Calu3 (cell line): ENCODE results near the gene APIP. TPM values are rescaled to one million over a fixed set of nuclear protein-coding genes. Genes with fewer than 3 reads are reported as not detected.
A peak's percentile ranks its signal among the peaks of the same experiment; 100 is the strongest.

Experiments used
- BruUV-seq: library from RNA; stranded (reverse); fragments of 400-500 nt; replicated peaks from 2 replicates; lab custom pipeline; 2021; lab: Mats Ljungman, UMichigan
- CTCF ChIA-PET: fragments of 300-600 bp; sonication (Branson Sonifier 250); formaldehyde crosslinking; loops from one replicate; lab custom pipeline; 2022; ENCODE audit warnings: antibody characterized with exemption; lab: Charles Lee
- DNase-seq: peaks from one replicate; pipeline ENCODE4 v3.0.0; 2022
- H3K27ac Mint-ChIP-seq: one replicate; pipeline ENCODE4 v1.8.0; 2022; ENCODE audit warnings: mixed read lengths; ENCODE audit not compliant: unreplicated experiment
- H3K27me3 Mint-ChIP-seq: one replicate; pipeline ENCODE4 v1.8.0; 2022; ENCODE audit warnings: mixed read lengths; ENCODE audit not compliant: unreplicated experiment
- H3K36me3 Mint-ChIP-seq: one replicate; pipeline ENCODE4 v1.8.0; 2022; ENCODE audit warnings: mild to moderate bottlenecking, moderate library complexity, mixed read lengths; ENCODE audit not compliant: insufficient read depth, unreplicated experiment
- H3K4me1 Mint-ChIP-seq: one replicate; pipeline ENCODE4 v1.8.0; 2022; ENCODE audit warnings: mild to moderate bottlenecking, low read depth, mixed read lengths; ENCODE audit not compliant: unreplicated experiment
- H3K4me3 Mint-ChIP-seq: one replicate; pipeline ENCODE4 v1.8.0; 2022; ENCODE audit warnings: mild to moderate bottlenecking, low read depth, moderate library complexity, mixed read lengths; ENCODE audit not compliant: unreplicated experiment
- H3K9me3 Mint-ChIP-seq: one replicate; pipeline ENCODE4 v1.8.0; 2022; ENCODE audit warnings: low read depth, mixed read lengths; ENCODE audit not compliant: unreplicated experiment
- intact Hi-C: fragments of 100-400 bp; cut with micrococcal nuclease; formaldehyde crosslinking; loops from one replicate; pipeline ENCODE4 v1.10.0; 2022; ENCODE audit not compliant: unreplicated experiment
- total RNA-seq: library from RNA; stranded (reverse); gene quantifications from 2 replicates; pipeline ENCODE4 v1.2.3, GENCODE V29; 2022
- TF ChIP-seq, protein P1 (sequence below): fragments of 200-600 bp; IDR thresholded peaks from one replicate; pipeline ENCODE4 v1.8.0; 2022; ENCODE audit warnings: antibody characterized with exemption; ENCODE audit not compliant: unreplicated experiment

APIP gene
- total RNA-seq, 1 experiment from 2014 or later, result 42.4 TPM

- Mint-ChIP-seq H3K4me3 (no peak overlapping the region), H3K36me3 (no peaks in the 10 kb centered on the region), H3K9me3 (peaks cover 3% of the 10 kb centered on the region), H3K4me1 (peaks cover 10% of the 10 kb centered on the region), H3K27me3 (no peaks in the 10 kb centered on the region), H3K27ac (no peak overlapping the region)
- CTCF ChIA-PET, result interaction anchor here (0.6 kb wide), 1 partner anchor 70 kb away, joined by 7 read pairs; no protein-coding TSS in a partner anchor
- intact Hi-C loops, result no loop called here
- no TSS peak for BruUV-seq
- DNase-seq, result no peak
- TF ChIP-seq, protein P1, sequence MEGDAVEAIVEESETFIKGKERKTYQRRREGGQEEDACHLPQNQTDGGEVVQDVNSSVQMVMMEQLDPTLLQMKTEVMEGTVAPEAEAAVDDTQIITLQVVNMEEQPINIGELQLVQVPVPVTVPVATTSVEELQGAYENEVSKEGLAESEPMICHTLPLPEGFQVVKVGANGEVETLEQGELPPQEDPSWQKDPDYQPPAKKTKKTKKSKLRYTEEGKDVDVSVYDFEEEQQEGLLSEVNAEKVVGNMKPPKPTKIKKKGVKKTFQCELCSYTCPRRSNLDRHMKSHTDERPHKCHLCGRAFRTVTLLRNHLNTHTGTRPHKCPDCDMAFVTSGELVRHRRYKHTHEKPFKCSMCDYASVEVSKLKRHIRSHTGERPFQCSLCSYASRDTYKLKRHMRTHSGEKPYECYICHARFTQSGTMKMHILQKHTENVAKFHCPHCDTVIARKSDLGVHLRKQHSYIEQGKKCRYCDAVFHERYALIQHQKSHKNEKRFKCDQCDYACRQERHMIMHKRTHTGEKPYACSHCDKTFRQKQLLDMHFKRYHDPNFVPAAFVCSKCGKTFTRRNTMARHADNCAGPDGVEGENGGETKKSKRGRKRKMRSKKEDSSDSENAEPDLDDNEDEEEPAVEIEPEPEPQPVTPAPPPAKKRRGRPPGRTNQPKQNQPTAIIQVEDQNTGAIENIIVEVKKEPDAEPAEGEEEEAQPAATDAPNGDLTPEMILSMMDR, result no peak
These were observed 71.6 kb downstream of the APIP start for GRCh38 chr11:34844463-34845112.

DNA sequence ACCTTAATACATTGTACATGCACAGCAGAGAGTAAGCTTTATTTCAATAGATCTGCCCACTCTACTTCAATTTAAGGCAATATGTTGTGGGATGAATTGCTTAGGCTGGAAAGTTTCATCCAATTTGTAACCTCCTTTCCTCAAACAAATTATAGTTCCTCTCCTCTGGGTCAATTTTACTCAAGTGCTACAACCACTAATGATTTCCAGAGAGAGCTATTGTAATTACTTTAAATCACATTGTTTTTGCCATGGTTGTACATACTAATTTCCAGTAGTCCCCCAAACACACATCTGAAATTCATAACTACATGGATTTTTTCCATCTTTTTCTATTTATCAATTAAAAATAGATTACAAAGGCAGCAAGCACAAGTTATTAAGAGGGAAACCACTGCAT lies 72.9 kb downstream of the APIP start:
- H3K27me3 Mint-ChIP-seq, result no peaks in the 10 kb centered on the region
- BruUV-seq, result no TSS peak
- H3K36me3 Mint-ChIP-seq, result no peaks in the 10 kb centered on the region
- DNase-seq, result no peak
- H3K4me1 Mint-ChIP-seq, result peaks cover 10% of the 10 kb centered on the region
- TF ChIP-seq, protein P1, result no peak
- CTCF ChIA-PET, result no interaction called here
- no peak overlapping the region for H3K27ac Mint-ChIP-seq
- H3K9me3 Mint-ChIP-seq, result no peaks in the 10 kb centered on the region
- H3K4me3 Mint-ChIP-seq, result no peak overlapping the region
- intact Hi-C loops, result no loop called here

GRCh38 chr11:34840736-34841386 lies 75.3 kb downstream of the APIP start:
- DNase-seq, result peak; percentile 35
- Mint-ChIP-seq H3K27me3 (no peaks in the 10 kb centered on the region), H3K9me3 (no peaks in the 10 kb centered on the region), H3K27ac (no peak overlapping the region), H3K36me3 (peaks cover 5% of the 10 kb centered on the region), H3K4me3 (no peak overlapping the region), H3K4me1 (peaks cover 12% of the 10 kb centered on the region)
- CTCF ChIA-PET, result interaction anchor here (2.2 kb wide), 1 partner anchor 15 kb away, joined by 5 read pairs; no protein-coding TSS in a partner anchor
- TF ChIP-seq, protein P1, result peak; percentile 48
- intact Hi-C loops, result no loop called here
- BruUV-seq, result no TSS peak

DNA sequence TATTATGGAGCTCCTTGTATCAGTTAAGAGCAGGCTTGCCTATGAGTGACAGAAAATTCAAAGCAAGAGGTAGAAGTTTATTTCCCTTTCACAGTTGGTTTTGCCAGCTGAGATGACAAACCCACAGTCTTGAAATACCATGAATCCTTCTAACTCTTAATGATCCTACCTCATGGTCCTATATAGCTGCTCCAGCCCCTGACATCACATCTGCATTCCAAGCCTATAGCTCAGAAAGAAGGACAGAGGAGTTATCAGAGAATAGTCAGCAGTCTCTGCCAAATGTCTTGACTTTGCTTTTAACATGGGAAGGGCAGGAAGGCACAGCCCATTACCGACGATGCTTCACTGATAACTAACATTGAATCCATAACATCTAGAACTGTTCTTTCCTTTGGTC lies 76.2 kb downstream of the APIP start:
- peaks cover 5% of the 10 kb centered on the region for H3K36me3 Mint-ChIP-seq
- BruUV-seq, result no TSS peak
- CTCF ChIA-PET, result interaction anchor here (0.5 to 2.2 kb wide), 3 partner anchors 14 to 592 kb away, joined by 3 to 5 read pairs (median 3); no protein-coding TSS in a partner anchor
- no peaks in the 10 kb centered on the region for H3K27me3 Mint-ChIP-seq
- no peak overlapping the region for H3K27ac Mint-ChIP-seq
- TF ChIP-seq, protein P1, result no peak
- peaks cover 12% of the 10 kb centered on the region for H3K4me1 Mint-ChIP-seq
- intact Hi-C loops, result no loop called here
- no peak for DNase-seq
- peaks cover 2% of the 10 kb centered on the region for H3K9me3 Mint-ChIP-seq
- no peak overlapping the region for H3K4me3 Mint-ChIP-seq
